Stimulated activated CD4-positive, alpha-beta T cell treated with anti-CD3 and anti-CD28 coated beads, Interleukin-15, amount 100 ng/mL, for 24 hours (primary cell): Measurements from ENCODE around the gene SPNS2.
A peak's percentile ranks its signal among the peaks of the same experiment; 100 is the strongest.
"Not testable (repeated sequence)": the region's sequence is repeated elsewhere in the genome, so short reads cannot be mapped to it uniquely, and the experiment has no call there.

ENCODE experiments used
- DNase-seq: peaks from one replicate; pipeline ENCODE4 v3.0.0-alpha.2; 2020

SPNS2 gene

DNA sequence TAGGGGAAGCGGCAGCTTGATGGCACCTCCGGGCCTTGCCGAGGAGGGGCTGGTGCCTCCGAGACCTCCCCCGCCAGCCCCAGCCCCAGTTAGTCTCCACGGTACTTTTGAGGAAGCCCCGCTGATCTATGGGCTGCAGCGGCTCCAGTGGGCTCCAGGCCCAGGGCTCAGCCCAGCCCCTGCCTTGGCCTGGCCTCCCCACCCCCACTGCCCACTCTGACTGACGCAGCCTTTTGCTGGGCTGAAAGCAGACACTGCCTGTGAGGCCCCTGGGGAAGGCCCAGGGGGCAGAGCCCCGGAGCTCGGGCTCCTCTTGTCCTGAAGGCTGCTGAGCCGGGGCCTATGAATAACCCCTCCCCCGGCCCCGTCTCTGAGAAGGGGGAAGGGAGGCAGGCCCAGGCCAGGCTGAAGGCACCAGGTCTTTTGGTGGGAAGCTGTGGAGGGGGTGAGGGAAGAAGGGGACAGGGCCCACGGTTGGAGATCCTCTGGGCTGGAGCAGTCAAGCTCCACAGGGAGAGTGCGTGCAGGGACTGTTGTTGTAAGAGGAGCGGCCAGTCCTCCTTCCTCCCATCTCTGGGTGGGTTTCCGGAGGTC, 78.1 kb downstream of the SPNS2 start:
- no peak for DNase-seq

DNA sequence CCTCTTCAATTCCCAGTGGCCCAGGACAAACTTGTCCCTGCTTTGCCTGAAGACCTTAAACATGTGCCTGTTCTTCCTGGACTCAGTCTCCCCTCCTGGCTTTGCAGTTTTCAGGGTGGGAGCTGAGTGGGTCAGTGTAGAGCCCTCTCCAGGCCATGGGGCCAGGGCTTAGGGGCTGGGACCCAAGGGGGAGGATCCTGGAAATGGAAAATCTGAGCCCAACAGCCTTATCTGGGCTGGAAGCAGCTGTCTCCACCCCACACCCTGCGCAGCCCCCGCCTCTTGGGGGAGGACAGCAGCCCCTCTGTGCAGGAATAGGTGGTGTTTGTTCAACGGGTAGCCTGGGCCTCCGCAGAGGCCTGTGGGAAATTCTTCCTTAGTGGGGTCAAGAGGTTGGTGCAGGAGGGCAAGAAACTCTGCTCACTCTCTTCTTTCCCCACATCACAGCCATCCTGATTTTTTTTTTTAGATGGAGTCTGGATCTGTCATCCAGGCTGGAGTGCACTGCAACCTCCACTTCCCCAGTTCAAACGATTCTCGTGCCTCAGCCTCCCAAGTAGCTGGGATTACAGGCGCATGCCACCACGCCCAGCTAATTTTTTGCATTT, 78.8 kb downstream of the SPNS2 start:
- no peak for DNase-seq

DNA sequence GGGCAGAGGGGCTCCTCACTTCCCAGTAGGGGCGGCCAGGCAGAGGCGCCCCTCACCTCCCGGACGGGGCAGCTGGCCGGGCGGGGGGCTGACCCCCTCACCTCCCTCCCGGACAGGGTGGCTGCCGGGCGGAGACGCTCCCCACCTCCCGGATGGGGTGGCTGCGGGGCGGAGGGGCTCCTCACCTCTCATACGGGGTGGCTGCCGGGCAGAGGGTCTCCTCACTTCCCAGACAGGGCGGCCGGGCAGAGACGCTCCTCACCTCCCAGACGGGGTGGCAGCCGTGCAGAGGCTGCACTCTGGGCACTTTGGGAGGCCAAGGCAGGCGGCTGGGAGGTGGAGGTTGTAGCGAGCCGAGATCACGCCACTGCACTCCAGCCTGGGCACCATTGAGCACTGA, 79.7 kb downstream of the SPNS2 start:
- not testable (repeated sequence) for DNase-seq

DNA sequence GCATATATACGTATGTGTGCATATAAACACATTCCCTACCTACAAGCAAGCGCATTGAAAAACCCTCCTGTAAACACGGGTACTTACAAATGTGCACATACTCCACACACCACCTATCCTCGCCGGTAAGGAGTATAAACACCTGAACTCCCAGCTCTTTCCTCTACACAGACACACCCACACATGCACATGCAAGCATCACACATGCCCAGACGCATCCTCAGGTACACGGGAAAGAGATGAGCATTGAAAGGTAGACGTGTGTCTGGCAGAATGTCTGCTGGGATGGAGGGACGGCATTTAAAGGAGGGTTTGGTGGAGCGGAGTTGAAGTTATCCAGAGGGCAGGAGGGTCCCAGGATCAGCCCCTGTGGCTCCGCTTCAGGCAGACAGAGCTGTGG, 81.0 kb downstream of the SPNS2 start:
- no peak for DNase-seq

DNA sequence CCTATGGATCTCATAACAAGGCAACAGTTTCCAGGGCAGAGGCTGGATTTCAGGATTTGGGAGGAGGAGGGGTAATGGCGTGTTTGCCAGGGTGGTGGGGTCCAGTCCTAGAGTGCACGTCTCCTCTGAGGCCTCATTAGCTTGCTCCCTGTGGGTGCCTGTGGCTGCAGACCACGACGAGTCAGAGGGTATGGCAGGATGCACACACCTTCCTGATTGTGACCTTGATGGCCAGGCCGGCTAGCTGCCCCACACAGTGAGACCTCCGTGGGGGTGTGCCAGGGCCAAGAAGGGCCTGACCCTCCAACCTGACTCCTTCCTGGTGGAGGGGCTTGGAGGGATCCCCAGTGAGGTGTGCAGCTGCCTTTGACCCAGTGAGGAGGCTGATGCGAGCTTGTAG, 81.6 kb downstream of the SPNS2 start:
- no peak for DNase-seq

DNA sequence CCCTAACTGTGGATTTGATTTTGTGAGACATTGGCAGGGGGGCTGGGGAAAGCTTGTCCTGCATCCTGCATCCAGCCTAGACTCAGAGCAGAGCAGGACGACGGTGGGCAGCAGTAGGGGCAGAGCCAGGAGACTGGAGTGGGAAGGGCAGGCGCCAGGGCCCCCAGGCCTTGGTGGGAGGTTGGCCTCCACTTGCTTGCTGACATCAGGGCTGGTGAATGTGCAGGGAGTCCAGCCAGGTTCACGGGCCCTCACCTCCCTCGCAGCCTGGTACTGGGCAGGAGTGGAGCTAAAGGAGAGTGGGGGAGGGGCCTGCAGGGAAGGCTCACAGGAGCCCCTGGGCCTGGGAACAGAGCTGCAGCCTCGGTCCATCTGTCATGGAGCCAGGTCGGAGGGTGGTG, 83.4 kb downstream of the SPNS2 start:
- DNase-seq: no peak

DNA sequence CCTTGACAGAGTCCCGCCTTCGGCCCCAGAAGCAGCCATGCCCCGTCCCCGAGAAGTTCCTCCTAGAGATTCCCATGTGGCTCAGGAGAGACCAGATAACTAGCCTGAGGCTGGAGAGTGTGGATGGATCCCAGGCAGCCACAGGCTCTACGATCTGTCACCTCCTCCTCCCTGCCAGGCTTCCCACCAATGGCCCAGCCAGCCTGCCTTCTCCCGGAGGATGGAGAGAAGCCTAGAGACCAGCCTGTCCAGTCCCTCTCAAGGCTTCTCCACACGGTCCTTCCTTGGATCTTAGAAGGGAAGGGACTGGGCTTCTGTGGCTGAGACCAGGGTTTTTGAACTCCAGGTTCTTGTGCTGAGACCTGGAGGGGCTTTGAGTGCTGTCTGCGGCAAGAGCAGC, 84.0 kb downstream of the SPNS2 start:
- DNase-seq: no peak

DNA sequence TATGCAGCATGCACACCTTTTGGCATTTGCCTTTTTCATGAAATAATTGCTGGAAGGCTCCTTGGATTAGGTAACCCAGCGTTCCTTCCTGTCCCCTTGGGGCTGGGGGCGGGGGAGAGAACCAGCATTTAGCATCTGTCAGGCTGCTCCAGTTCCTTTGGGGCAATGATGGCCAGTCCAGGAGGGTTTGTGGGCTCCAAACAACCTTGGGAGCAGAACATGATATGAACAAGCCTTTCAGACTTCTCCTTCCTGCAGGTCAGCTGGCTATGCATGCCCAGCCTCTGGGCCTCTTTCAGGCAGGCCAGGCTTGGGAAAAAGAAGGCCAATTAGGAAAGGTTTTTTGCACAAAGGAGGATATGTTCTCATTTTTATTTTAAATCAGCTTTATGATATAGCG, 84.5 kb downstream of the SPNS2 start:
- DNase-seq: no peak

DNA sequence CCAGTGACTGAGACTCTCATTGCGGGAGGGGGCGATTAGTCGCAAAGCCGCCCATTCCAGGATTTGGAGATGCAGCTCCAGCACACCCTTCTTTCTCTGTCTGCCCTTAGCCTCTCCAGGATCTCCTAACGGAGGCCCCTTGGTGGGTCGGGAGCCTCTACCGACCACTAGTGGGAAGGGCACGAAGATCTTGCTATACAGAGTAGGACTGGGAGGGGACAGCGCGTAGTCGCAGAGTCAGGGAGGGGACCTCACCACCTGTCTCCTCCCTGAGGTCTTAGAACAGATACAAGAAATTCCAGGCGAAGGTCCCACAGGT, 85.1 kb downstream of the SPNS2 start:
- peak; percentile 30 for DNase-seq

DNA sequence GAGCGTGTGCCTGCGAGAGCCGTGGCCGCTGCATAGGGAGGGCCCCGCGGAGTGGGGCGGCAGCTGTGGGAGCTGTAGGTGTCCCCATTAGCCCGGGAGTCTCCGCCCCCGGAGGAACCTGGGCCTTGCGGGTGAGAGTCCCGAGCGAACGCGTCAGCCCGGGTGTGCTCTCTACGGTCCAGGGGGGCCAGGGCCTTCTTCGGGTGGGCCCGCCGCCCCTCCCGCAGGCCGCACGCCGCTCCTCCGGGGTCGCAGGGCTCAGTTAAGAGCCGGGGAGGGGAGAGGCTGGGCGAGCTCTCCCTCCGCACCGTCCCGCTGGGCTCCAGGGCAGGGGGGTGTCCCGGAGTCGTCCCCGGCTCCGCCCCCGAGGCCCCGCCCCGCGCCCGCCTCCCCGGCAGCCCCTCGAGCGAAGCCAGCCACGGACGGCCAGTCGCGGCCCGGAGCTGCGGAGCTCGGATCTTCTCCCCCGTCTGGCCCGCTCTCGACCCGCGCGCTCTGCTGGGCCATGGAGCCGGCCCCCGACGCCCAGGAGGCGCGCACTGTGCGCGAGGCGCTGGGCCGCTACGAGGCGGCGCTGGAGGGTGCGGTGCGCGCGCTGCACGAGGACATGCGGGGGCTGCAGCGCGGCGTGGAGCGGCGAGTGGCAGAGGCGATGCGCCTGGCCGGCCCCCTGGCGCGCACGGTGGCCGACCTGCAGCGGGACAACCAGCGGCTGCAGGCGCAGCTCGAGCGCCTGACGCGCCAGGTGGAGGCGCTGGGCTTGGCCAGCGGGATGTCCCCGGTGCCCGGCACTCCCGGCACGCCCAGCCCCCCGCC, 85.6 kb downstream of the SPNS2 start, which contains the start of gene SMTNL2:
TSS of gene SMTNL2 (plus strand) at position 429 of the 816 bp plus-strand sequence. CDS start at position 506, 77 bp downstream.
- peak; percentile 35 for DNase-seq

DNA sequence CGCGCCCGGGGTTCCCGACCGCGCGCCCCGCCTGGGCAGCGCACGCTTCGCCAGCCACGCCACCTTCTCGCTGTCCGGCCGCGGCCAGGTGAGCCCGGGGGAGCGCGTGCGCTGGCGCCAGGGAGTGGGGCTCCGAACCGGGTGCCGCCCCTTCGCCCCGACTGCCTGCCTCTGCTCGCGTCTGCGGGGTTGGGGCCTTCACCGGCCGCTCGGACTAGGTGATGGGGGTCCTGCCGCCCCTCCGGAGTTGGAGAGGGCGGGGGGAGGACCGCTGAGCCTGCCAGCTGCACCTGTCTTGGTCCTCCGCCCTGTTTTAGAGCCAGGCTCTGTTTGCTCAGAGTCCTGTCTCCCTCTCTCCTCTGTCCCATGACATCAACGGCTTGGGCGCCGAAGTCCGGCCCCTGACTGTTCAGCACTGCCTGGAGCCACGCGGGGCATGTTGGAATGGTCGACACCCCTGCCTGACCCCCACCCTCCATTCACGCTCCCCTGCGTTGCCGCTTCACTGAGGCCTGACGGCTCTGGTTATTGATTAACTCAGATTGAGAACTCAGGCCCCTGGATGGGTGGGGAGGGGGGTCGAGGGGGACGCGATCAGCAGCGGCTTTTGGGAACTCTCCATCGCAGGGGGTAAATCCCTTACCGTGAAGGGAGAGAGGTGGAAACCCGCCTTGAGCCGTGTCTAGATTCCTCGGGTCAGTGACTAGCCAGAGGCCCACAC, 86.4 kb downstream of the SPNS2 start:
- no peak for DNase-seq

DNA sequence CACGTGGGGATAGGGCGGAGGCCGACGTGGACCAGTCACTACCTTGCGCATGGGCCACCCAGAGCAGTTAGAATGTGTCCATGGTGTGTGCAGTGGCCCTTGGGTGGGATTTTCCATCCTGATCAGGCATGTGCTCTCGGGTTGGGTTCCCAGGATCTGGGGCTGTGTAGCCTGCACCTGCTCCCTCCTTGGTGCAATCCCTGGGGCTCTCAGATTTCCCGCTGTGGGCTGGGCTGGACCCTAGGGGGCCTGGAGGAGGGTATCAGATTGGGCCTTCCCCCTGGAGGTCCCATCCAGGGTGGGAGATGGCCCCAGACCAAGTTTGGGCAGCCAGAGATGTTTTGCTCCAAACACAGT, 86.9 kb downstream of the SPNS2 start:
- DNase-seq: no peak

DNA sequence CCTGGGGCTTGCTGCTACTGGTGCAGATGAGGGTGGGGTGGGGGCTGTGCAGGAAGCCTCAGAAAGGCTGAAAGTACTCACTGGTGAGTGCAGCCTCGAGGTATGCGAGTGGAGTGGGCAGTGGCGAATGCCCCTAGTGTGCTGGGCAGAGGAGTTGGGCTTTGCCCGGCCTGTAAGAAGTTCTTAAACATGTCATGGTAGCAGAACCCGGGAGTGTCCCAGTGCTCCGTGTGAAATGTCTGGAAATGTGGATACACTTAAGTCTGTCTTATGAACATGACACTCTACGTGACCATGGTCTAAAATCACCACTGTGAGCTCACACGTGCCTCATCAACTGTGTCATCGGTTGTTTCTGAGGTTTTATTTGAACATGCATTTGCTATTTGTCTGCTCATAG, 87.4 kb downstream of the SPNS2 start:
- no peak for DNase-seq

DNA sequence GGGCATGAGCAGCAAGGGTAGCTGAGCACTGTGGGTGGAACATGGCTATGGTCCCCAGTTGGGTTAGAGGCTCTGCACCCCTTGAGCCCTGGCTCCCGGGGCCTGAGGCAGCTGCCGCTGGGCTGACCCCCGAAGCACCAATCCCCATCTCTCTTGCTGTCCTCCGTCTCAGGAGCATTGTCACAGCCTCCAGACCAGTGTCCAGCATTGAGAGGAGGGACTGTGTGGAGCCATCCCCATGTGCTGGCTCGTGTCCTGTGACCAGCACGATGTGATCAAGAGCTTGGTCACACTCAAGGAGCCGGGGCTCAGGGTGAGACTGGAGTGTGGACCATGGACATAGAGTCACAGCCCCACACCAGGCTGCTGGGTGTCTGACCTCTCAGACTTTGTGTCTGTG, 88.5 kb downstream of the SPNS2 start:
- DNase-seq: no peak

DNA sequence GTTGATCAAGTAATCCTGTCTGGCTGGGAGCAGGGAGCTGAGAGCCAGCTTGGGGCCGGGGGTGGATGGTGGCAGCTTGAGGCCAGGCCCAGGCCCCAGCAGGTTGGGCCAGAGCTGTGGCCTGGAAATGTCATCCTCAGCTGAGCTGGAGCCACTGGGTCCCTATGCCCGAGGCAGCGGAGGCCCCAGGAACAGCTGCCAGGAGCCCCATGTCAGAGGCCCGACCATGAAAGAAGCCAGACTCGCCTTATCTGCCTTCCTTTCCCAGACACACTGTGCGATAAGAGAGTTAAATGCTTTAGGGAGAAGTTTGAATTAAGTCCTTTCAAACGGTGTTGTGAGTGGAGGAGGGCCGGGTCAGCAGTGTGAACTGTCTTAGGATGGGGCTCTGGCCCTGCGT, 89.1 kb downstream of the SPNS2 start:
- no peak for DNase-seq

DNA sequence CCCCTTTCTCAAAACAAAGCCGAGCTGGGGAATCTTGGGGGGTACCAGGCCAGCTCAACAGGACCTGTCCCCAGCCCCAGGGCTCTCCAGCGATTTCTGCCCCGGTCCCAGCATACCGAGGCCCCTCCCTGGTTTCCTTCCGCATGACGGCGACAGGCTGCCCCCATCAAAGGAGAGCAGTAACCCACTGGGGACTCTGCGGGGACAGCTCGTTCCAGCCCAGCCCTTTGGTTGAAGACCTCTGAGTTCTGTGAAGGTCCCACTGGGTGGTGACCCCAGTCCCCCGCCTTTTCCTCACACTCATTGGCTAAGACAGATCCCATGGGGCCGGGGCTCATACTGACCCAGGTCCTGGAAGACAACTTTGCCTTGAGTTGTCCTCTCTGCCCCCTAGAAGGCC, 89.7 kb downstream of the SPNS2 start:
- no peak for DNase-seq
